SIG-M5 (cell line): Measurements from ENCODE around the gene ARMC3.
"Not testable (repeated sequence)": the region's sequence is repeated elsewhere in the genome, so short reads cannot be mapped to it uniquely, and the experiment has no call there.

Experiments used
- DNase-seq: peaks from one replicate; lab custom pipeline; 2025; lab: John Stamatoyannopoulos, UW

ARMC3 gene

GRCh38 chr10:22927661-22928403 lies at the start of gene ARMC3:
Gene ARMC3 (plus strand): TSS chr10:22928053. CDS start chr10:22931997, 3,944 bp downstream.
- DNase-seq = no peak

DNA sequence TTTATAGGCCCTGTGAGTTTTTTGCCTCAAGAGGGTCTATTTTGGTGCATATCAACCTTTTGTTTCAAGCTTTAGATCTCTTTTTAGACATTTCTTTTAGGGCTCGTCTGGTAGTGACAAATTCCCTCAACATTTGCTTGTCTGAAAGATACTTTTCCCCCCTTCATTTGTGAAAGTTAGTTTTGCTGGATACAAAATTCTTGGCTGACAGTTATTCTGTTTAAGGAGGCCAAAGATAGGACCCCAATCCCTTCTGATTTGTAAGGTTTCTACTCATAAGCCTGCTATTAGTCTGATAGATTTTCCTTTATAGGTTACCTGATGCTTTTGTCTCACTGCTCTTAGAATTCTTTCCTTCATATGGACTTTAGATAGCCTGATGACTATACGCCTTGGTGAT lies 36.1 kb upstream of the ARMC3 start:
- no peak for DNase-seq

GRCh38 chr10:22893781-22894180 lies 34.1 kb upstream of the ARMC3 start:
- no peak for DNase-seq

- no peak for DNase-seq
Measured at GRCh38 chr10:22894714-22895113, 33.1 kb upstream of the ARMC3 start.

DNA sequence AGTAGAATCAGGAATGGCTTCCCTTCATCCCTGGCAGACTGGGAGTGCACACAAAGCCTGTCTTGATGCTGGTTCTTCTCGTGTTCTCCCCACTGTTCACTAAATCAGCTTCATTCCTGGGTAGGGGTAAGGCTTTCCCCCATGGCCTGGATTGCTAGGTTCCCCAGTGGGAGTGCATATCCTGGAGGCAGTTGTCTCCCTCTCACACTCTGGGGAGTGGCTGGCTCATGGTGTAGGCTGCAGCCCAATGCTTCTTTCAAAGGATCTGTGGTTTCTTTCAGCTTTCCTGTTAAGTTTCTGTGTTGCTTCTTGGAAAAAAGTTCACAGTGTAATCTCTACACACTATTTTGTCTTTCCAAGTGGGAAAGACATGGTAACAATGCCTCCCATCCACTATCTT lies 32.6 kb upstream of the ARMC3 start:
- no peak for DNase-seq

GRCh38 chr10:22897371-22897770 lies 30.5 kb upstream of the ARMC3 start:
- DNase-seq = no peak

- no peak for DNase-seq
Measured at GRCh38 chr10:22899307-22899706, 28.5 kb upstream of the ARMC3 start.

DNA sequence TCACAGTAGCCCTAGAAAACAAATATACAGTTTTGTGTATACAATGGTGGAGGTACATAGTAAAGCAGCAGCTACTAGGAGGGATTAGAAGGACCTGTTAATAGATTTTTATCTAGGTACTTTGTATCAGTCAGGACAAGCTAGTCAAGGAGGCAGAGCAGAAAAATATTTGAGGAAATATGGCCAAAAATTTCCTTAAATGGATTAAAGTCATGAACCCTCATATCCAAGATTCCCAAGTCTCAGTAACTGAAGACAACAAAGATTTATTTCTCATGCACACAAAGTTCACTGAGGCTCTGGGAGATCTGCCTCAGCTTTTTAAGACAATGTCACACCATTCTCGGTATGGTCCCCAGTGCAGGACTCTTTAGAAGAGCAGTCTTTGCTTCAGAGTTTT lies 28.1 kb upstream of the ARMC3 start:
- DNase-seq = no peak

GRCh38 chr10:22900841-22901601 lies 26.8 kb upstream of the ARMC3 start:
- no peak for DNase-seq

- DNase-seq = not testable (repeated sequence)
Measured at GRCh38 chr10:22902147-22902546, 25.7 kb upstream of the ARMC3 start.

DNA sequence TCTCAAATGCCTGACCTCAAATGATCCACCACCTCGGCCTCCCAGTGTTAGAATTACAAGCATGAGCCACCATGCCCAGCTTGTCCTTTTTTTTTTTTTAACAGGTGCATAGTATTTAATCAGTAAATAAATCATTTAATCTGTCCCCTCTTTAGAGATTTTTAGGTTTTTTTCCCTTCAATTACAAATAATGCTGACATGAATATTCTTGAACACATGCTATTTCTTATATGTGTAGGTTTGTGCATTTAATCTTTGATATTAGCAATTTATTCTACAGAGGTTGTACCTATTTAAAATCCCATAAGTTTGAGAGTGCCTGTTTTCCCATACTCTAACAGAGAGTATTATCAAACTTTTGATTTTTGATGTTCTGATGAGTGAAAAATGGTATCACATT lies 24.2 kb upstream of the ARMC3 start:
- no peak for DNase-seq

- DNase-seq = no peak
Measured at GRCh38 chr10:22906767-22907166, 21.1 kb upstream of the ARMC3 start.

DNA sequence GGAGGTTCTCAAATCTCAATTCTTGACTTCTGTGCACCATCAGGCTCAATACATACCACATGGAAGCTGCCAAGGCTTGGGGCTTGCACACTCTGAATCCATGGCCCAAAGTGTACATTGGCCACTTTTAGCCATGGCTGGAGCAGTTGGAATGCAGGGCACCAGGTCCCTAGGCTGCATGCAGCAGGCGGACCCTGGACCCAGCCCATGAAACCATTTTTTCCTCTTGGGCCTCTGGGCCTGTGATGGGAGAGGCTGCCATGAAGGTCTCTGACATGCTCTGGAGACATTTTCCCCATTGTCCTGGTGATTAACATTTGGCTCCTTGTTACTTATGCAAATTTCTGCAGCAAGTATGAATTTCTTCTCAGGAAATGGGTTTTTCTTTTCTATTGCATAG lies 19.0 kb upstream of the ARMC3 start:
- DNase-seq = no peak

GRCh38 chr10:22909673-22910072 lies 18.2 kb upstream of the ARMC3 start:
- DNase-seq = not testable (repeated sequence)

GRCh38 chr10:22911067-22911466 lies 16.8 kb upstream of the ARMC3 start:
- DNase-seq = no peak

DNA sequence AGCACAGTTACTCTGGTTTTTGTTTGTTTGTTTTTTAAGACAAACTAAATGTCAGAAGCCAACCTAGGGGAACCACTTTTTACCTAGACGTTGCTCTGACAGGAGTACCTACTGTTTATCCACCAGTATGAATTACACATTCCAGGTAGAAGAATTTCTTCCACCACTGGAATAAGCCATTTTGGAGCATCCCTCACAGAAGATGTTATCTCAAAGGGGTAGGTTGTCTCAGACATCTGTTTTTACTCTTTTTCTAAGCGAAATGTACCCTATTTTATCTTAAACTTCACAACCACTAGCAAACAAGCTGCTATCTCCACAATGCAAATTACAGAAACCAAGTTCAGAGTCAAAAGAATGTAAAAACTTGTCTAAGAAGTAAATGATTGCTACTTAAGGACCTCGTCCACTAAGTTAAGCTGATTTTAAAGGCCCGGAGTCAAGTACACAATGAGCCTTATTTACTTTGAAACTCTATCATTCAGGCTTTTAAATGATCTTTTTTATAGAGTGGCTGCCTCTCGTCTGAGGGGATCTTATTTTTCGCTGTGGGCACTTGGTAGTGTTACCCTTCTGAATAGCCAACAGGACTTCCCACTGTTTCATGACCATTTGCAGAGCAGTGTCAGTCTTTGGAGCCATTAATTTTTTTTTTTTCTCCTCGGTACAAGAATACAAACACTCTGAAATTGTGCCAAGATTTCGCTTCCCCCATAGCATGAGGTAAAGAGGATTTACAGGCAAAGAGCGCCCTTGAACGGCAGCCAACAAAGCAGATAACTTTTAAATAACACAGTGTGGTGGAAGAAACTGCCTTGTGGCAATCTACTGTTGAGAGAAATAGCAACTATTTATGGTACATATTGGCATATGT lies 15.7 kb upstream of the ARMC3 start:
- DNase-seq = no peak

- no peak for DNase-seq
Measured at GRCh38 chr10:22912763-22913384, 15.0 kb upstream of the ARMC3 start.

- no peak for DNase-seq
Measured at GRCh38 chr10:22913474-22914092, 14.3 kb upstream of the ARMC3 start.

DNA sequence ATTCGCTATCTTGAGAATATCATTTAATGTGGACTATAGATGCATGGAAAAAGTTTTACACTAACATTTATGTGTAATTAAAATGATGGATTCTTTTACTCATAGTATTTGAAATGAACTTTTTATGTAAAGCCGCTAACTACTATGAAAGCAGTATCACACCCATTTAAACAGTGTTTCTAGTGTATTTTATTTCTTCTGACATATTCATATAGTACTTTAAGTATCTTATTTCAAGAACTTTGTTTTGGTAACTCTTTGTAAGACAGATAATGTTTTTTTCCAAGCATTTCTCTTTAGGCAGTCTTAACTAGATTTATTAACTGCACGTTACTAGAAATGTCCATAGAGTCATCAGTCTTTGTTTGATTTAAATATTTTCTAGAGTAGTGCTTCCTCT lies 12.5 kb upstream of the ARMC3 start:
- no peak for DNase-seq

DNA sequence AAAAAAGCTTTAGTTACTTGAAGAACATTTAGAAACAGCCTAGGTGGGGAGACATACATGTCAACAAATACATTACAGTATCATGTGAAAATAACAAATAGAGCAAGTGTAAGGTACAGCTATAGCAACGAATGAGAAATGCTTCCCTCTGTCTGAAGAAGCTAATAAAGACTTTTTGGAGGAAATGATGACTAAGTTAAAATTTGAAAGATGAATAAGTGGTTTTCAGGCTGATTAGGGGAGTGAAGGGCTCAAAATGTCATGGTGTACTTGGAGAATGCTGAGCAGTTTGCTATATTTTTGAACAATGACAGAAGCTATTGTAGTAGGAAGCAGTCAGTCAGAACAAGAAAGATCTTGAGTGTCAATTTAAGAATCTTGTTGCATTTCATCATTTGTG lies 2.8 kb upstream of the ARMC3 start:
- DNase-seq = no peak

GRCh38 chr10:22927166-22927565 lies 687 bp upstream of the ARMC3 start:
- no peak for DNase-seq

DNA sequence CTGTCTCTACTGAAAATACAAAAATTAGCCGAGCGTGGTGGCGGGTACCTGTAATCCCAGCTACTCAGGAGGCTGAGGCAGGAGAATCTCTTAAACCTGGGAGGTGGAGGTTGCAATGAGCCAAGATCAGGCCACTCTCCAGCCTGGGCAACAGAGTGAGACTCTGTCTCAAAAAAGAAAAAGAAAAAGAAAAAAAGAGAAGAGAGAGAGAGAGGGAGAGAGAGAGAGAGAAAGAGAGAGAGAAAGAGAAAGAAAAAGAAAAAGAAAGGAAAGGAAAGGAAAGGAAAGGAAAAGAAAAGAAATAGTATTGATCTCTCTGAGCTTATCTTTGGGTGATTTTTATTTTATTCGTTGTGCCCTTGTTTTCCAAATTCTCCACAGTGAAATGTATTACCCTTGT lies 1.2 kb downstream of the ARMC3 start:
- not testable (repeated sequence) for DNase-seq
